ENCODE measurements around the gene HNRNPA3. TPM values are rescaled to one million over a fixed set of nuclear protein-coding genes. Genes with fewer than 3 reads are reported as not detected.

The HNRNPA3 gene
- total RNA-seq, 1 experiment from 2014 or later: 328 TPM

GRCh38 chr2:177180269-177181000, 32.2 kb upstream of the HNRNPA3 start:
- DNase-seq (ENCODE audit: low read depth, low spot score) (no peak), ATAC-seq (no peak)
- H3K79me2 ChIP-seq (ENCODE audit: insufficient read depth, low read length): no peaks in the 10 kb centered on the region
- ChIA-PET RAD21 (ENCODE audit: low non-redundant PET in 1 of 2, low total read pairs in 2 of 2, uncharacterized antibody in 2 of 2, unreplicated experiment in 2 of 2) (no interaction called here), POLR2A (no interaction called here), CTCF (interaction anchor here (1.0 kb wide), 2 partner anchors 18 to 74 kb away, joined by 3 to 4 read pairs; no protein-coding TSS in a partner anchor)
- no peak overlapping the region for H3K9ac ChIP-seq (ENCODE audit: low read length)
- H3K9me2 ChIP-seq (ENCODE audit: insufficient read depth): no peaks in the 10 kb centered on the region
- H3K27ac ChIP-seq (ENCODE audit: low read depth, low read length): no peak overlapping the region
- no peak for TF ChIP-seq EGR1 (IDR thresholded peaks at IDR 0.05; ENCODE audit: low read depth)
- no peak for TF ChIP-seq ZFX (IDR thresholded peaks at IDR 0.05)
- no peak for TF ChIP-seq RAD21 (IDR thresholded peaks at IDR 0.05; ENCODE audit: low read depth)
- no peak for TF ChIP-seq EZH2phosphoT487 (IDR thresholded peaks at IDR 0.05; ENCODE audit: borderline replicate concordance)
- TF ChIP-seq POLR2A (IDR thresholded peaks at IDR 0.05; ENCODE audit: borderline replicate concordance, extremely low read depth, insufficient read depth, insufficient read length): no peak
- no peak for TF ChIP-seq CTCF (IDR thresholded peaks at IDR 0.05 in 2 of 3, conservative IDR thresholded peaks at IDR 0.05 in 1 of 3; ENCODE audit: borderline replicate concordance in 1 of 3, insufficient read depth in 1 of 3, low read depth in 2 of 3, low read length in 2 of 3)
- TF ChIP-seq ELF1 (IDR thresholded peaks at IDR 0.05; ENCODE audit: borderline replicate concordance, low read depth): no peak
- TF ChIP-seq SIN3A (IDR thresholded peaks at IDR 0.05; ENCODE audit: low read depth): no peak
- no peak for TF ChIP-seq ZNF274 (IDR thresholded peaks at IDR 0.05; ENCODE audit: low read depth, low read length)
- TF ChIP-seq TCF7L2 (IDR thresholded peaks at IDR 0.05; ENCODE audit: borderline replicate concordance, extremely low read depth, insufficient read depth, insufficient read length): no peak
- TF ChIP-seq SRF (IDR thresholded peaks at IDR 0.05; ENCODE audit: low read depth): no peak
- no peak for TF ChIP-seq JUND (IDR thresholded peaks at IDR 0.05)
- no peak for TF ChIP-seq SP1 (IDR thresholded peaks at IDR 0.05; ENCODE audit: low read depth)
- TF ChIP-seq EZH2 (IDR thresholded peaks at IDR 0.05): no peak
- no peak for TF ChIP-seq CEBPB (IDR thresholded peaks at IDR 0.05; ENCODE audit: low read depth)
- TF ChIP-seq CBX3 (IDR thresholded peaks at IDR 0.05; ENCODE audit: low read depth): no peak
- no peak for TF ChIP-seq REST (IDR thresholded peaks at IDR 0.05; ENCODE audit: low read depth)
- H4K20me1 ChIP-seq (ENCODE audit: insufficient read depth): no peaks in the 10 kb centered on the region
- no peaks in the 10 kb centered on the region for H3K9me3 ChIP-seq (ENCODE audit: control insufficient read depth in 1 of 2, insufficient read depth in 1 of 2, low read depth in 1 of 2, low read length in 2 of 2)
- no peak overlapping the region for H3K4me2 ChIP-seq (ENCODE audit: low read length)
- no peaks in the 10 kb centered on the region for H3K36me3 ChIP-seq (ENCODE audit: control insufficient read depth in 1 of 2, insufficient read depth in 2 of 2, low read length in 2 of 2)
- no peak overlapping the region for H2AFZ ChIP-seq (ENCODE audit: low read depth, low read length, poor library complexity, severe bottlenecking)
- no peaks in the 10 kb centered on the region for H3K4me1 ChIP-seq (ENCODE audit: control insufficient read depth in 1 of 2, insufficient read depth in 2 of 2, low read length in 2 of 2)
- intact Hi-C loops (cut with micrococcal nuclease): no loop called here
- no peak overlapping the region for H3K4me3 ChIP-seq (replicated peaks in 1 of 2; ENCODE audit: low read depth in 1 of 2, low read length in 2 of 2)
- no peaks in the 10 kb centered on the region for H3K27me3 ChIP-seq (ENCODE audit: insufficient read depth, low read length)
- no TSS peak for BruUV-seq (replicated peaks)
